Gastroesophageal sphincter (tissue), 4 donors: Measurements from ENCODE around the gene BMP2K. TPM values are rescaled to one million over a fixed set of nuclear protein-coding genes. Genes with fewer than 3 reads are reported as not detected.
A peak's percentile ranks its signal among the peaks of the same experiment; 100 is the strongest.

ENCODE experiments used
- ATAC-seq: fragments of 150-250 bp; one replicate; pipeline ENCODE4 v1.9.1; 2016; ENCODE audit warnings: mild to moderate bottlenecking, moderate library complexity
- H3K27ac ChIP-seq, 4 donors: fragments of 200-600 bp; sonication (generic) in 3 of 4; 1 replicate in 3 of 4; 2 replicates in 1 of 4; pipeline ENCODE4 v1.5.1; 2016 to 2019
- H3K27me3 ChIP-seq: fragments of 200-600 bp; sonication (generic); one replicate; pipeline ENCODE4 v1.5.1; 2019
- H3K36me3 ChIP-seq, 2 donors: fragments of 200-600 bp; sonication (generic); one replicate each; pipeline ENCODE4 v1.5.1; 2019; ENCODE audit warnings: control low read depth in 1 of 2
- H3K4me1 ChIP-seq, 3 donors: fragments of 200-600 bp; sonication (generic); 1 replicate in 2 of 3; 2 replicates in 1 of 3; pipeline ENCODE4 v1.5.1; 2016 to 2019; ENCODE audit warnings: control low read depth in 2 of 3
- H3K4me3 ChIP-seq, 2 donors: fragments of 200-600 bp; sonication (generic); one replicate each; pipeline ENCODE4 v1.5.1; 2019; ENCODE audit warnings: mild to moderate bottlenecking in 1 of 2, moderate library complexity in 1 of 2
- H3K9me3 ChIP-seq, 3 donors: fragments of 200-600 bp; sonication (generic); one replicate each; pipeline ENCODE4 v1.5.1; 2017 to 2019; ENCODE audit warnings: control low read depth in 2 of 3
- CTCF ChIP-seq, 4 experiments: fragments of 200-600 bp in 2 of 4; fragments of 450-650 bp in 2 of 4; sonication (generic) in 1 of 4; IDR thresholded peaks; one replicate each; pipeline ENCODE4 v1.5.1; 2017 to 2019; ENCODE audit warnings: antibody characterized with exemption in 4 of 4, mild to moderate bottlenecking in 2 of 4, moderate library complexity in 2 of 4
- EP300 ChIP-seq: sonication (generic); formaldehyde crosslinking; IDR thresholded peaks from one replicate; pipeline ENCODE4 v1.6.1; 2017; ENCODE audit warnings: antibody characterized with exemption, mild to moderate bottlenecking
- POLR2A ChIP-seq, 2 donors: fragments of 450-650 bp; IDR thresholded peaks; one replicate each; pipeline ENCODE4 v1.6.1; 2017; ENCODE audit warnings: antibody characterized with exemption in 2 of 2, mild to moderate bottlenecking in 2 of 2, moderate library complexity in 1 of 2
- POLR2AphosphoS5 ChIP-seq: sonication (generic); formaldehyde crosslinking; IDR thresholded peaks from one replicate; pipeline ENCODE4 v1.6.1; 2017; ENCODE audit warnings: antibody characterized with exemption
- WGBS, 2 donors: methylation state at CpG; one replicate each; pipeline ENCODE4 v1.1.5; 2018; ENCODE audit warnings: low coverage in 1 of 2; 5-methylcytosine and 5-hydroxymethylcytosine counted together
- total RNA-seq, 4 donors: library from RNA; depleted of rRNA; stranded (reverse); fragments of >200 nt; gene quantifications; one replicate each; pipeline ENCODE4 v1.1.0, GENCODE V29; 2016

Gene BMP2K
- total RNA-seq, 4 donors from 2014 or later: 44.6 to 70.5 (median 48.7) TPM

DNA sequence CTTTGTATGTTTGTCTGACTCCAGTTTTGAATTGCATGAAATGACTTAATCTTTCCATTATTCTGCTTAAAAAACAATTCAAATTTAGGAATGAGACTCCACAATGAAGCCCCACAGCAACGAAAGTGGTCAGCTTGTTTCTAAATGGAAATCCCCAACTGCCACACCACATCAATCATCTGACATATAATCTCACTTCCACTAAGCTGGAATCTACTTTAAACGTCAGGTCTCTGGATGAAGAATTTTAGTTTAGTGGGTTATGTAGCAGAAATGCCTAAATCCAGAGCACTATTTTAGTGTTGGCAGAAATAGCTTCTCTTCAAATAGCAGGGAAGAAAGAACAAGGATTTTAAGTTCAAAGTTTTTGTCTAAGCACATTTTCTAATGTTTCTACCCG, 1.7 kb upstream of the BMP2K start:
- TF ChIP-seq POLR2AphosphoS5: no peak
- no peak overlapping the region for H3K4me3 ChIP-seq
- WGBS, 2 donors: 22 to 47% methylated on average over 3 of the region's 3 CpGs

GRCh38 chr4:78775303-78776078, 659 bp upstream of the BMP2K start:
- H3K27ac ChIP-seq: peak overlapping the region; percentile 91 to 100 (median 99)
- no peaks in the 10 kb centered on the region for H3K36me3 ChIP-seq
- ATAC-seq: peak; percentile 91
- H3K4me1 ChIP-seq: peaks cover 0 to 46% (median 0%) of the 10 kb centered on the region in 3 donors
- no peaks in the 10 kb centered on the region for H3K27me3 ChIP-seq
- WGBS, 2 donors: 0% methylated on average over 7 to 14 of the region's 54 CpGs
- H3K4me3 ChIP-seq: peak overlapping the region; percentile 62 to 89
- TF ChIP-seq POLR2AphosphoS5 (peak; percentile 75), EP300 (no peak)
- H3K9me3 ChIP-seq: no peaks in the 10 kb centered on the region

More for the DNA sequence above, 1.7 kb upstream of the BMP2K start:
- ATAC-seq: no peak
- Histone ChIP-seq H3K27me3 (no peaks in the 10 kb centered on the region), H3K9me3 (no peaks in the 10 kb centered on the region), H3K4me1 (peaks cover 0 to 35% (median 0%) of the 10 kb centered on the region in 3 donors), H3K36me3 (no peaks in the 10 kb centered on the region), H3K27ac (peak overlapping the region; percentile 4 to 99 (median 95))

DNA sequence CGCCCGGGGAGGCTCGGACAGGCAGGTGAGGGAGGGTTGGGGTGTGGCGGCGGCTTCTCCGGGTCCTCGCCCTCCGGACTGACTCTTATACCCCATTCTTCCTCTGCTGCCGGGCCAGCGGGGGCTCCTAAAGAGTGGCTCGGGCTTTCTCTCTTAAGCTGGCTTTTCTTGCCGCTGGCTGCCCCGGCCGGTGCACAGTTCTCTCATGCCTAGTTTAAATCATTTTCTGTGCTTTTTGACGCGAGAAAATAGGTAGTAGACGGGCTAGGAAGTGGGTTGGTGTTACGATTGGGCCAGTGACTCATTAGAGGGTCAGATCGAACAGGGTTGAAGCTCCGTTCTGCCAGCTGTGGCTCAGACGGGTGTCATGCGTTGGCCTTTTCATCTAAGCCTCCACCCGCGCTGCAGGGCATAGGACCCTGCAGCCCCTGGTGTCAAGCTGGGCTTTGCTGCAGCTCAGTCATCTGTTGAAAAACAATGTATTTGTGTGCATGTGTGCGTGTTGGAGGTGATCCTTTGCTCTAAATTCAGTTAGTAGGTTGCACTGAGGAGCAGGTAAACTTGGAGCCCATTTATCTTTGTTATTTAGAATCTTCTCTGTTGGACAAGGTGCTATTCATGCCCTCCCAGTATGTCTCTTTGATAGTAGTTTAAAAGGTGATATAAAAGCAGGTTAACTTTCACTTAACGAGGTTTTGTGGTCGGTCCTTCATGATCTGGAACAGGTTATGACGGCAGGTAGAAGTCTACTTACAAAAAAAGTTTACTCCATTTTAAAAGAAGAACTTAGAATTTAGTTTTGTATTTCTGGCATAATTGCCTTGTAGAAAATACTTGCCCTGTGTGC, 802 bp downstream of the BMP2K start:
- 6 to 41% methylated on average over 3 to 20 of the region's 28 CpGs for WGBS, 2 donors
- Histone ChIP-seq H3K4me3 (peak overlapping the region; percentile 62 to 89), H3K27ac (peak overlapping the region; percentile 40 to 100 (median 99)), H3K4me1 (peaks cover 0 to 59% (median 6%) of the 10 kb centered on the region in 3 donors), H3K27me3 (no peaks in the 10 kb centered on the region), H3K9me3 (no peaks in the 10 kb centered on the region), H3K36me3 (no peaks in the 10 kb centered on the region)
- ATAC-seq: peak; percentile 17
- peak in 1 of 2 donors; percentile 9 for TF ChIP-seq POLR2A (IDR thresholded peaks at IDR 0.05)
- no peak for TF ChIP-seq CTCF (IDR thresholded peaks at IDR 0.05)
- no peak for TF ChIP-seq EP300

DNA sequence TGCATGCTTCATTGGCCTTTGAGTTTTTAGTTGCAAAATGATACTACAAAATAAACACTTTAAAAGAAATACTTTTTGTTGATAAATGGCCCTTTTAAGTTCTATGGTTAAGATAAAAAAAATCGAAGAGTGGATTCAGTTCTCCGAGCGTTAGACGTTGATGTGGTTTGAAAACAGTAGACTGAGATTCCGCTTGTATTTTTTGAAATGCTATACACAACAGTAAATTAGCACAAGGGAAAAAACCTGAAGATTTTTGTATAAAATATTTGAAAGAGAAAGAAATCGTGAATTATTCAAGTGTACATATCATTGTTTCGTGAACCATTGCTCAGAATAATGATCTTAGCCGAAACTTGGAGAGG, 1.4 kb downstream of the BMP2K start:
- Histone ChIP-seq H3K4me3 (peak overlapping the region; percentile 62 to 89), H3K9me3 (no peaks in the 10 kb centered on the region), H3K36me3 (no peaks in the 10 kb centered on the region), H3K4me1 (peaks cover 0 to 65% (median 6%) of the 10 kb centered on the region in 3 donors), H3K27ac (peak overlapping the region in 2 of 4 donors; percentile 99), H3K27me3 (no peaks in the 10 kb centered on the region)
- no peak for ATAC-seq
- WGBS, 2 donors: 56 to 57% methylated on average over 7 to 8 of the region's 8 CpGs
- no peak for TF ChIP-seq EP300
- TF ChIP-seq CTCF (IDR thresholded peaks at IDR 0.05): no peak
- TF ChIP-seq POLR2AphosphoS5: no peak
- TF ChIP-seq POLR2A (IDR thresholded peaks at IDR 0.05): no peak

DNA sequence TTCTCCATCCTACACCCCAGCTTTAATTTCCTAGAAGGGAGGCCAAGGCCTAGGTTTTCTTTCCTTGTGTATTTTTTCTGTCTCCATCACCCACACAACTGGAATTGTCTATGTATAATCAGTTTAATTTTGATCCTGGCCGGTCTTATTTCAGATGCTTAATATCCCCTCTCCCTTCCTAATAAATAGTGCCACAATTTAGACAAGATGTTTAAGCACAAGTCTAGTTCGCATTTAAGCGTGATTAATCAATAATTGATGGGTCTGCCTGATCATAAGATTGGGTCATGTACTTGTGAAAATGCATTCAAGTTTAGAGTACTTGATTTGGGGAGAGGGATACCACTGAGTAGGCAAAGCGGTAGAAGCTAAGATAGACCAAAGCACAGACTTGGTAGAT, 2.4 kb downstream of the BMP2K start:
- Histone ChIP-seq H3K36me3 (no peaks in the 10 kb centered on the region), H3K9me3 (no peaks in the 10 kb centered on the region), H3K27me3 (no peaks in the 10 kb centered on the region), H3K4me1 (peaks cover 0 to 68% (median 6%) of the 10 kb centered on the region in 3 donors), H3K4me3 (peak overlapping the region in 1 of 2 donors; percentile 22), H3K27ac (peak overlapping the region in 1 of 4 donors; percentile 8)
- no peak for ATAC-seq
- no peak for TF ChIP-seq EP300
- TF ChIP-seq CTCF (IDR thresholded peaks at IDR 0.05): no peak
- TF ChIP-seq POLR2A (IDR thresholded peaks at IDR 0.05): no peak
- TF ChIP-seq POLR2AphosphoS5: no peak
- WGBS, 2 donors: 83 to 90% methylated on average over 4 of the region's 4 CpGs
